GM19240 (cell line): ENCODE data around the gene SLC4A8.
"Not testable (repeated sequence)": the region's sequence is repeated elsewhere in the genome, so short reads cannot be mapped to it uniquely, and the experiment has no call there.

Experiments used
- DNase-seq: peaks from one replicate; pipeline ENCODE4 v3.0.0; 2011; ENCODE audit warnings: low spot score; ENCODE audit not compliant: insufficient read length

SLC4A8 gene

DNA sequence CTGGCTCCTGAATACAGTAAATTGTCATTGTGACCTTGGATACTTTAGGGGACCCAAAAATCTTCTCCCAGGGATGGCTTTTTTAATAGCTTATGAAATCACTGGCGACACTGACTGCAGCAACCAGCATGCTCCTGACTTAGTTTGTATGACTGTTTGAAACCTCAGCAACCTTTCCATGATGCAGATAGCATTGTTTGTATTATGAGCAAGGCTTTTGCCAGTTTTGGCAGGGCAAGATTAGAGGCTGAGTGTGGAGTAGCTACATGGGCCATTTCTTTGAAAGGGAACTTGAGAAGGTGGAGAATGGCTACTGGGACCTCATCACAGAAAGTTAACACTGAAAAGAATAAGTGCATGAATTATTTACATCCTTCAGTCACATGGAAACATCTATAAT, 50.9 kb downstream of the SLC4A8 start:
- DNase-seq, result no peak

DNA sequence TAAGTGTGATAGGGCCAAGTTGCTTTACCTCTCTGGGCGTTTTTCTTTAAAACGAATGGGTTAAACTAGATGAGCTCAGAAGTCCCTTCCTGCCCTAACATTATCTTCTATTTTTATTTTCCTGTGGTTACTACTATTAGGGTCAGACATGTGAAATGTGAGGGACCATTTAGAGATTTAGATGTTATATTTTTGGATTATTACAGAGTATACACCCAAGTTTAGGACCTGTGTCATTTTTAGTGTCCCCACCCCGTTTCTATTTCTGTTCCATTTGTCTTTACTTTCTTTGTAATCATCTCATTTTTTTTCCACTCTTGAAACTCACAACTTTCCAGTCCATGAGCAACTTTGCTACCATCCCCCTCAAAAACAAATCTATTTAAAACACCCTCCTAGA, 56.3 kb downstream of the SLC4A8 start:
- DNase-seq, result no peak

DNA sequence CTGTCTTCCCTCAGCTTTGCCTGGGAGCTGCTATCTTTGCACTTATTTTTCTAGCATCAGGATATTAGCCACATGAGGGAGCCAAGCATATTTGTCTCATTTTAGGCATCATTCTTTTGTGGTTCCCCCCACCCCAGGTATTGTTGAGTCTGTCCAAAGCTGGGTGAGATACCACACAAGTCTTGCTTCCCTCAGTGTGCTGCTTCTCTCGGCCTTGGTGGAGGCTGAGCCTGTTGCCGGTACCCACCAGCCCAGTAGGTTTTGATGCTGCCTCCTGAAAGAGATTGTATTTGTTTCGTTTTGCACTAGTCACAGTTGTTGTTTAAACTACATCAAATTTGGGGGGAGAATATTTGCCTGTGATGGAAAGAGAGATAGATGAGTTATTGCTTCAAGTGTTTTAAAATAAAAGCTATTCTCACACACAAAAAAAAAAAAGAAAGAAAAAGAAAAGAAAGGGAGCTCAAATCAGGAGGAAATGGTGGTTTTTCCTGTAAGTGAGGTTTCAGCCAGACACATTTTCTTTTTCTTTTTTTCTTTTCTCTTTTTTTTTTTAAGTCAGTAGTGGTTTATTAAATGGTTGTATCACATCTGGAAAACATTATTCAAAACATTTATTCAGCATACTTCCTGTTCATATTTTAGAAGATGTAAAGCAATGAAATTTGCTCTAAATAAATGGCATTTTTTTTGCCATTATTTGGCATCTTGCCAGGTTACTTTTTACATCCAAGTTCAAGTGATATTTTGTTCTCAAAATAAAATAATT, 58.5 kb downstream of the SLC4A8 start:
- DNase-seq, result peak; percentile 23

DNA sequence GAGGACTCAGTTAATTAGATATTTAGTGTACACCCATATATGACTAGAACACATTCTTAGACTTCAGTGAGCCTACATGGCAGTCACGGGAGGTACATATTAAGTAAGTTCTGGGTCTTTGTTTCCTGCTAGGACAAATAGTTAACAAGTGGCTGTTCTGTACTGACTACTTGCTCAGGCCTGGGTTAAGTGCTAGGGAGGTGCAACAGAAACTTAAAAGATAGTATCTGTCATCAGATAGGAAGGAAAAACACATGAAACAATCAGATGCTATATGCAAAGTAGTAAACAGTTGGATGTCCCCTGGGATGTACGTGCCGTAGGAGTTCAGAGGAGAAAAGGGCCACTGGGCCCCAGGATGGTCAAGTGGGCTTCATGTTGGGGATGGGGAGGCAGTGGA, 59.5 kb downstream of the SLC4A8 start:
- DNase-seq, result no peak

DNA sequence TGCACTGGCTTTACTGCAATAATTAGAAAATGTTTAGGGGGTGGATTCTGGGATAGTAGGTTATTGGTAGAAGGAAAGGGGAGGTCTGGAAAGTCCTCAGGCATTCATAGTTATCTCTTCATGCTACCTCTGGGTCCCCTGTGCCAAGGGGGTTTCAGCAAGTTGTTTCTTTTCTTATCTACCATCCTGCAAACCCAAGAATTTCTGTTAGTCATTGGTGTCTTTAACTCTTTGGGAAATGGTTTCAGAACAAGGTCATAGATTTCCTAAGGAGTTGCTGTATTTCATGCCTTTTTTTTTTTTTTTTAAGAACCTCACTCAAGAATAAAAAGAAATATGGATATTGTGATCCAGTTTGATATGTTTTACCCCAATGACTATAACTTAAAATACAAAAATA, 63.6 kb downstream of the SLC4A8 start:
- DNase-seq, result no peak

DNA sequence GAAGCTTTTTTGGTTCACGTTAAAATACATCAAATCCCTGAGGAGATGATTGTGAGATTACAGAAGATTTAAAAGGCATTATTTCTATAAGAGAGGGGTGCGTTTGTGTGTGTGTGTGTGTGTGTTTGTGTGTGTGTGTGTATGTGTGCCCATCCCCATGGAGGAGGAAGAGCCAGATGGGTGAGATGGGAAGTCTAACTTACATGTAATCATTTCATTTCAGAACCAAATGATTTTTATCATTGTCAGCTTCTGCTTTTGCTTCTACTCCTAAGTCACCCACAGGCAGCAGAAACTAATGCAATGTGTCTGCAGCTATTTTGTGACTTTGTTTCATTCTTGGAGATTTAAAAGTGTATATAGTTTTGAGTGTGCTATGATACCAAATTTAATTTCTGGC, 68.7 kb downstream of the SLC4A8 start:
- DNase-seq, result no peak

DNA sequence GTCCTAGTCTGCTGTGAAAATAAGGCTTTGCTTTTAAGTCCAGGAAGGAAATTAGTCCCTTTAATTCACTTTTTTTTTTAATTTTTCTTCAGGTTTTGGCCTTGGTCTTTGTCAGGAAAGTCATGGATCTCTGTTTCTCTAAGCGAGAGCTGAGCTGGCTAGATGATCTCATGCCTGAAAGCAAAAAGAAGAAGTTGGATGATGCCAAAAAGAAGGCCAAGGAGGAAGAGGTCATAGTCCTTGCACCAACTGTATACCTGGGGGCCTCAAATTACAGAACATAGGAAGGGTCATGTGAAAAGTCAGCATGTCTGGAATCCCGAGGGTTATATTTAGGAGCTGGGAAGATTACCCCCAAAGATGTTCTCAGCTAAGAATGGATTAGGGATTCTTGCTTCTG, 72.3 kb downstream of the SLC4A8 start:
- DNase-seq, result no peak

DNA sequence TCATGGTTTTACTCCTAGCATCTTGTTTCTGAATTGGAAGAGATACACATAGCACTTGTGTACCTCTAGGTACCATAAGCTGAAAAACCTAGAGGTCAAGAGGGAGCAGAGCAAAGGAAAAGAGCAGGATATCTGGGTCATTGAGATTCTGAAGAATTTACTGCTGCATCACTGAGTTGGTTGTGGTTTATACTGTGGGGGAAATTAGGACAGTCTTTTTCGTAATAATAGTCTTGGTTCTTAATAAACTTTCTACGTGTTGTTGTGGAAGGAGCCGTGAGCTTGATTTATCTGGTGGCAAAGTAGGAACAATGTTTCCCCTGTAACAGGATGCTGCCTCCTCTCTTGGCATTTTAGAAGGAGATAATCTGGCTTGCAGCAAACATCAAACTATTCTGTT, 80.2 kb downstream of the SLC4A8 start:
- DNase-seq, result no peak

DNA sequence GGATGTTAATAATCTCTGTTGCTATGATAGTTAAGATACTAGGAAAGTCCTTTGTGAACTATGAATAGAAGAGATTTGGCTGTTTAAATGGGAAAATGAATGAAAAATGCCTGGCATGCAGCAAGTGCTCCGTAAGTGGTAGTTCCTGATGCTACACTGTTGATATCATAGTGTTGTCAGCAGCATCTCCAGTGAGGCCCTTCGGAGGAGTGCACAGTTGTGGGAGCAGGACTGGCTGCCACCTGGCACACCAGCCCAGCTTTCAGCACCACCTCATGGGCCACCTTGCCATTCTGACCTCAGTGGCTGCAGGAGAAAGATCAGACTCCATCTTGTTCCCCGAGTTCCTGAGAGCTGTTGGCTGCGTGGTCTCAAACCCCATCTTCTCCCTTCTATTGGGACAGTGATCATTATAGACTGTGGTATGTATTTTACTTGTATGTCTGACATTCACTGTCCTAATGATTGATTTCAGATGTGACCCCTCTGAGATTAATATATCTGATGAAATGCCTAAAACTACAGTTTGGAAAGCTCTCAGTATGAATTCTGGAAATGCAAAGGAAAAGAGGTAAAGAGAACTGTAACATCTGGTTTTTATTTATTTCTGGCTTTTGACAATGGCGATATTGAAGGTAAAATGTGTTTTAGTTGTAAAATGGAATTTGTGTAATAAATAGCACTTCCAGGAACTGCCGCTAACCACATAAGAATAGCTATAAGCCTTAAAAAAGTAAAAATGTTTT, 80.9 kb downstream of the SLC4A8 start:
- no peak for DNase-seq

DNA sequence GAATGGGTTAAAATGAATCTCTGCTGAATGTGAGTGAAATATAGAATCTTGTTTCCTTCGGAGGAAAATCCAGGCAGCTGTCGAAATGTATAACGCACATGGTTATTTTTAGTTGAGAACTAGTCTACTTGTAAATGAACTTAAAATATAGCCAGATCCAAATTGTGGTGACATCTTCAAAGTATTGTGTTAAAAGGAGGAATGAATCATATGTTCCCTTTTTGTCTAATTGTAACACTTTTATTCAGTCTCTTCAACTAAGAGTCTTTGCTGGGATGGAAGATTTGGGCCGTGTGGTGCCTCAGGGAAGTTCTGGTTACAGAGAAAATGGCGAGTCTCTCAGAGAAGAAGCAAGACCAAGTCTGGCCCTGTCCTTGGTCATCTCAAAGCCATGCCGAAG, 82.5 kb downstream of the SLC4A8 start:
- no peak for DNase-seq

DNA sequence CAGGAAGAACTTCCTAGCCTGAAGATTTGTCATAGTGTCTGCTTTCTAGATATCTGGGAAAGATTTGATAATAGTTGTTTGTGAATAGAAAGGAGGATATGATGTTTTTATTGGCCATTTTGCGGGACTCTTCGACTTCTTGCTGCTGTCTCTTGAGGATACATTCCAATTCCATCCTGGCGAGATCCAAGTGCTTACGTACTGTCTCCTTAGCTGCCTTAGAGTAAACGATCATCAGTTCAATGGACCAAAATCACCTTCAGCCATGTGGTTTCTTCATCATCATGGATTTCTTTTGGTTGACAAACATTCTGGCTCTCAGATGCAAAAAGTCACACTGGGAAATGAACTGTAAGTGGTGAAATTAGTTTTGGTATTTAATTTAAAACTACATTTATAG, 83.7 kb downstream of the SLC4A8 start:
- no peak for DNase-seq

DNA sequence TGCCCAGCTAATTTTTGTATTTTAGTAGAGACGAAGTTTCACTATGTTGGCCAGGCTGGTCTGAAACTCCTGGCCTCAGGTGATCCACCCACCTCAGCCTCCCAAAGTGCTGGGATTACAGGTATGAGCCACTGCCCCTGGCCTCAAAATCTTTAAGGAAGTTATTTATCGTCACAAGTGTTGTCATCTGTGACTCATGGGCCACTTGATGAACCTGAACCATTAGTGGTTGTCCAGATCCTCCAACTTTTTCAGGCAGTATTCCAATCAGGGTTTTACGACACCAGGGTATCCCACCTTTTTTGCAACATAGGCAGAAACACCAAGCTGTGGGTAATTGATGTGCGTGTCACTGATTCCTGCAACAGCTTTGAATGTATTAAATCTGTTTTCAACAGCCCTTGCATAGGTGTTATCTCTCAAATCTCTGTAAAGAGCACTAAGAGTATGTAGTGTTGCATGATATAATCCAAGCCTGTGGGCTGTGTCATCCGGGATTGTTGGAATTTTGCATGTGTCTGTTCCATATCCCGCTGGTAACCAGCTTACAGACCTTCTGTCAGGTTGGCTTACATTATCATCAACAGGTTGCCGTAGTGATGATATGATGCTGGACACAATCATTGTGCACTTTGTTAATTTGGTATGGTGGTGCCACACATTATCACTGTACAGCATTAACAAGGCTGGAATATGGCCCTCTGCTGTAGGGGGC, 87.1 kb downstream of the SLC4A8 start:
- DNase-seq, result no peak

DNA sequence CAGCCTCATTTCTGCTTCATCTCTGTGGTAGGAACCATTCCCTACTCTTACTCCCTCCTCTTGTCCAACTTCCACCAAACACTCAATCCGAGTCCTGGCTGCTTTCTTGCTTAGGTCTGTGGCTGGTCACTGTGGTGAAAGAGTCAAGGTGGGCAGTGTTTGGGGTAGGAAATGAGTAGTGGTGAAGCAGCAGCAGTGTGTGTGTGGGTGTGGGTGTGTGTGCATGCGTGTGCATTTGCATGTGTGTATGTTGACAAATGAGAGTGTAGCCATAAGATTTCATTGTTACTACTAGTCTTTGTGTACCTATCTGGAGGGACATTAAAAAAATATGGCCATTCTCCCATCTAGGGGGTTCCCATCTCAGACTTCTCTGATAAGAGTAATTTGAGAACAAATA, 87.8 kb downstream of the SLC4A8 start:
- DNase-seq, result no peak

DNA sequence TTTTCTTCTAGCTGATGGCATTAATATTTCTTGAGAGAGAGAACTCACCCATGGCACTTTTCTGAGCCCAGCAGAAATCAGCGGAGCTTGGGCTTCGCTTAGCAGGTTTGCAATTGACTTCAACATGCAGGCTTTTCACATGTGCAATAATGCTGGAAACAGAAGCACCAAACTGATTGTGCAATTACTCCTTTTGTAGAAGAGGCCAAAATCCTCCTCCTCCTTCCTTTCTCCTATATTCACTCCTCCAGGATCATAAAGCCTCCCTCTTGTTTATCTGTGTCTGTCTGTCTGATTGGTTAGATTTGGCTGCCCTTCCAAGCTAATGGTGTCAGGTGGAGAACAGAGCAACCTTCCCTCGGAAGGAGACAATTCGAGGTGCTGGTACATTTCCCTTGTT, 90.4 kb downstream of the SLC4A8 start:
- DNase-seq, result not testable (repeated sequence)

DNA sequence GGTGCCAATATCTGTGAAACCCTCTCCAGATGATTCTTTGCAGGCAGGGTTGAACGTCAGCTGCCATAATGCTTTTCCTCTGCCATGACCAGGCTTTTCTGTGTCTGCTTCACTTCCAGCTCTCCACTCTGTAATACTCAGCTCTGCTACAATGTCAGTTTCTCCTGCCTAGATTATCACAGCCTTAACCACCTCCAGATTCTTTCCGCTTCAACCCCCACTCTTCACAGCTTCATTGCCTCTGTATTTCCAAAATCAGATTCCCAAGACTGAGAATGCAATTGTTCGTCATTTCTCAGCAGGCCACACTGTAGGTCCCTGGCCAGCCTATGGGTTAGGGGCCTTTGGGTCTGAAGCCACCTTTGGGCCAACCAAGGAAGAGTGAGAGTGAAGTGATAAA, 92.7 kb downstream of the SLC4A8 start:
- DNase-seq, result no peak

DNA sequence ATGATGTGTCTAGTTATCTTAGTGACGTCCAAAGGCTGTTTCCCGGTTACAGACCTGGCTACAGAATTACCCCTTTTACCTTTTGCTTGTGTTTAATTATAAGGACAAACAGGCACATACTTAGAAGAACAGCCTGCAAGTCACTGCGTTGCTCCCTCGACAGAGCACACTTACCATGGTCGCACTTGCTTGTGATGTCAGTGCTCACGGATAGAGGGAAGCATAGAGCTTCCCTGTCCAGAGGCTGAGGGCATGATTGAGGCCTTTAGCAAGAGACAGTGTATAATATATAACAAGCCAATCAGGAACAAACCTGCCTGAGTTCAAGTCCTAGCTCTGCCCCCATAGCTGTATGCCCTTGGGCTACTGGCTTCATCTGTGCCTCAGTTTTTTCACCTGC, 93.2 kb downstream of the SLC4A8 start:
- DNase-seq, result no peak

DNA sequence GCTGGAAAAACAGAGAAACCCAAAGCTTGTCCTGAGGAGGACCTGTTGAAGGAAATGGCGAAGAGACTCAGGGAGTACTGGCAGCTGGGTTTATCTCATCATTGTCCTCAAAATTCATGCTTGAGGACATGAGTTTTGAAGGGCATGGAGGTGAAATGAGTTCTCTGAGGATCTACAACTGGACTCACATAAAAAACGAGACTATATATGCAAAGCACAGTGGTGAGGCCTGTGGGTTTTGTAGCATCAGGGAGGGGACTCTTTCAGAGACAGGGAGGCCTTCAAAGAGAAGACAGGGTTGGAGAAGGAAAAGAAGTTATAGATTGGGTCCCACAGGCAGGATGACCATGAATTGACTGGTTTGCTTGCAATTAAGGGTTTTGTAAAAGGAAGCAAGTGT, 95.1 kb downstream of the SLC4A8 start:
- no peak for DNase-seq

DNA sequence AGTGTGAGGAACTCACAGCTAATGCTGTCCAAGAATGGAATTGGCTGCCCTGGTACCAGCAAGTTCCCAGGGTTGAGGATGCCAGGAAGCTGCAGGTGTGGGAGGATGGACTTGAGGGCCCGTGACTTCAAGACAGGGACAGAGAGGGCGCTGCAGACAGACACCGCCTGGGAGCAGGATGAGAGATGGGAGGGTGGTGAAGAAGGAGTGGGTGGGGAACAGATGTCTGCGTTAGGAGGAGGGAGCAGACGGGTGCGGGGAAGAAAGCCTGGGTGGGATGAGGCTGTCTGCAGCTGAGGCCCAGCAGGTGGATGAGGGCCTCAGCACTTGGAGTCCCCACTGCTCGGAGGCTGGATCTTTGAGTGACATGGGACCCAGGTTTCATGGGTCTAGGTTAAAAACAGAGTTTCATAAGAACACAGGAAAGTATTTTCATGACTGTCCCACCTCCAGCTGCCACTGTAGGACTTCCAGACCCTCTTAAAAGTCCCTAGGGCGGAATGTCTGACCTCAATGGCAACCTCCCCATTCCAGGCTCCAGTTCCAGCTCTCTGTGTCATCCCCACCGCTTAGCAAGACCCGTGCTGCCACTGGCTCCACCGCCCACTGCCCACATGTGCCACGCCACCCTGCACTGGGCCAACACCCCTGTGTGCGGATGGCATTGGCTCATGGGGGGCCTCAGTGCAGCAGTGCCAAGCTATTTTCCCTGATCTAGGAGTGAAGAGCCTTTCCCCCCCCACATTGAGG, 96.1 kb downstream of the SLC4A8 start:
- no peak for DNase-seq

DNA sequence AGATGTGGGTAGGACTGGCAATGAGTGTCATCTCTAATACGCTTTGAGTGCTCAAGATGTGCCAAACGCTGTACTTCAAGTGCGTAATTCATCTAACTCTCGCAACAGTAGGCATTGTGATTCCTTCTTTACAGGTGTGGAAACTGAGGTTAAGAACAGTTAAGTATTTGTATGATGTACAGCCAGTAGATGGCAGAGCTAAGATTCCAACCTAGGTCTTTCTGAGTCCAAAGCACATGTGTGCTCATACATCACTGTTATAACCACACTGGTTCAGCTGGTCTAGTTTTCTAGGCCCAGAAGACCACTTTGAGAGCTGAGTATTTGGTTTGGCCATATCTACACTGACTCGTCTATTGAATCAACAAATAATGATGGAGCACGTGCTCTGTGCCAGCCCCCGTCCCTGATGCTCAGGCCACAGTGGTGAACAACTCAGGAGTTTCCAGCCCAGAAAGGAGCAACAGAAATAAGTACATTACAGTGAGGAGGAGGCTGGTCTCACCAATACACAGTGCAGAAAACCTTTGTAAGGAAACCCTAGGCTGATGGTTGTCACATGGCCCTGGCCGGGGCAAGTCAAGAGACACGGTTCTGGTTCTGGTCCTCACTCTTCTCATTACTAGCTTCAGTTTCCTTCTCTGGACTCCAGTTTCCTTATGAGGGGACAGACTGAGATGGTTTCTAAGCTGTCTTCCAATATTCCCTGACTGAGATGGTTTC, 97.1 kb downstream of the SLC4A8 start:
- no peak for DNase-seq

DNA sequence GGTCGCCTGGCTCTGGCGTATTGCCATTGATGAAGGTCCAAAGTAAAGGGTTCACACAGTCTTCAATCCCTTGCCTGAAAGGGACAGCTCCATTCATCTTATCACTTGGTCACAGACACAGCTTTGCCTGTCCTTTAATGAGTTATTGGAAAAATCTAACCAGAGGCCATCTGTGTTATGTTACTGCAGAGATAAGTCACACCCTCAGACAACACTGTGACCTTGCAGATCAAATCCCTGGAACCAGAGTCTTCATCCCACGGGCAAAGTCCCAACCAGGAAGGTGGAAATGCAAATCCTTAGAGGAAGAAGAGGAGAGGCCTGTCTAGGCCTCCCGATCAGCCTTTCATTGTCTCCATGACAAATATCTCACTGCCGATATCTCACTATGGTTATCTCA, 98.1 kb downstream of the SLC4A8 start:
- DNase-seq, result no peak

DNA sequence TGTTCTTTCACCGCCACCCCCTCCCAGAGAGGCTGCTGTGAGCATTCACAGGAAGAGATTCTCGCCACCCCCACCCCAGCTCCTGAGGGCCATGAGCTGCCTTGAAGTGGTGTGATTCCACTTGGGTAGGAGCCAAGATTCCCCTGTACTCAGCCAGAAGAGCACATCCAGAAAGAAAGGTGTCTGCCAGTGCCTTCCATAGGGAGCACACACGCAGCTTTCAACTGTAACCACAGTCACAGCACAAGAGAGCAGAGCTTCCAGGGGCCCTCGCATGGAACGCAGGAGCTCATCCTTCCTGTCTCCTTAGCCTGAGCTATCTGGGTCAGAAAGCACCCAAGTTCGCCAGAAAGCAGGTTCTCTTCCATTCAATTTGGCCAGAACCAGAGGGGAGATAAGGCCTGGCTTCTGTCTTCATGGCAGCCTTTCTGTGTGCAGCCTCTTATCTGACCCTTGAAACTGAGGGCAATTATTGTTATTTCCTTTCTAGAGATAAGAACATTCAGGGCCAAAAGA, 99.8 kb downstream of the SLC4A8 start:
- DNase-seq, result no peak
